ENCODE data around the gene TRNAU1AP.

GRCh38 chr1:28582248-28582615, 29.3 kb downstream of the TRNAU1AP start:
- no peak for TF ChIP-seq EZH2 (IDR thresholded peaks at IDR 0.05)
- TF ChIP-seq POLR2AphosphoS5 (IDR thresholded peaks at IDR 0.05; ENCODE audit: borderline replicate concordance, low read depth, low read length): no peak

Measured in SK-N-MC (cell line).